ENCODE data around the gene HRAS. TPM values are rescaled to one million over a fixed set of nuclear protein-coding genes. Genes with fewer than 3 reads are reported as not detected.
A peak's percentile ranks its signal among the peaks of the same experiment; 100 is the strongest.
"Not testable (repeated sequence)": the region's sequence is repeated elsewhere in the genome, so short reads cannot be mapped to it uniquely, and the experiment has no call there.

HRAS gene
- total RNA-seq, 4 donors from 2014 or later: 41.1 to 68.0 (median 53.8) TPM

- peak; percentile 46 for ATAC-seq
- 0% methylated on average over 6 of the region's 81 CpGs; no CpG with 5 or more reads in 1 of the 2 donors for WGBS, 2 donors (ENCODE audit: low coverage in 1 of 2)
- TF ChIP-seq EP300 (IDR thresholded peaks at IDR 0.05) (no peak), POLR2AphosphoS5 (IDR thresholded peaks at IDR 0.05) (no peak), POLR2A (IDR thresholded peaks at IDR 0.05) (peak; percentile 22 to 35), CTCF (IDR thresholded peaks at IDR 0.05) (peak in 1 of 4 experiments; percentile 28)
- Histone ChIP-seq H3K4me3 (peak overlapping the region; percentile 39 to 88), H3K9me3 (no peaks in the 10 kb centered on the region), H3K4me1 (peaks cover 0 to 54% (median 44%) of the 10 kb centered on the region in 3 donors), H3K27me3 (no peaks in the 10 kb centered on the region), H3K36me3 (no peaks in the 10 kb centered on the region), H3K27ac (peak overlapping the region in 3 of 4 donors; percentile 83 to 87 (median 85))
These were observed 40.1 kb upstream of the HRAS start for GRCh38 chr11:575313-575995.

- no peaks in the 10 kb centered on the region for H3K27me3 ChIP-seq
- TF ChIP-seq EP300 (IDR thresholded peaks at IDR 0.05) (no peak), CTCF (IDR thresholded peaks at IDR 0.05) (no peak), POLR2A (IDR thresholded peaks at IDR 0.05) (no peak)
- H3K36me3 ChIP-seq: no peaks in the 10 kb centered on the region
- H3K4me3 ChIP-seq: peak overlapping the region; percentile 39 to 88
- ATAC-seq: no peak
- peak overlapping the region in 3 of 4 donors; percentile 83 to 87 (median 85) for H3K27ac ChIP-seq
- 34% methylated on average over 18 of the region's 25 CpGs; no CpG with 5 or more reads in 1 of the 2 donors for WGBS, 2 donors (ENCODE audit: low coverage in 1 of 2)
- H3K9me3 ChIP-seq: no peaks in the 10 kb centered on the region
- peaks cover 0 to 47% (median 38%) of the 10 kb centered on the region in 3 donors for H3K4me1 ChIP-seq
These were observed 39.4 kb upstream of the HRAS start for GRCh38 chr11:574632-575312.

- H3K36me3 ChIP-seq, H3K9me3 ChIP-seq, H3K27me3 ChIP-seq, ATAC-seq: not testable (repeated sequence)
- peak overlapping the region in 1 of 2 donors; percentile 88 for H3K4me3 ChIP-seq
- WGBS, 2 donors (ENCODE audit: low coverage in 1 of 2): 55 to 62% methylated on average over 10 to 12 of the region's 14 CpGs
- H3K4me1 ChIP-seq: peaks cover 0 to 47% (median 35%) of the 10 kb centered on the region in 3 donors
- peak overlapping the region in 2 of 4 donors; percentile 44 to 64 for H3K27ac ChIP-seq
These were observed 38.7 kb upstream of the HRAS start for GRCh38 chr11:574031-574570.

- peaks cover 0 to 42% (median 28%) of the 10 kb centered on the region in 3 donors for H3K4me1 ChIP-seq
- 90 to 100% methylated on average over 2 to 4 of the region's 16 CpGs for WGBS, 2 donors (ENCODE audit: low coverage in 1 of 2)
- ATAC-seq: no peak
- peak overlapping the region in 1 of 4 donors; percentile 71 for H3K27ac ChIP-seq
- H3K9me3 ChIP-seq: no peaks in the 10 kb centered on the region
- H3K36me3 ChIP-seq: no peaks in the 10 kb centered on the region
- no peak overlapping the region for H3K4me3 ChIP-seq
- no peaks in the 10 kb centered on the region for H3K27me3 ChIP-seq
- TF ChIP-seq POLR2A (IDR thresholded peaks at IDR 0.05) (no peak), CTCF (IDR thresholded peaks at IDR 0.05) (no peak)
These were observed 37.9 kb upstream of the HRAS start for GRCh38 chr11:573146-573759.

- Histone ChIP-seq H3K36me3 (no peaks in the 10 kb centered on the region), H3K4me3 (no peak overlapping the region), H3K4me1 (peaks cover 0 to 41% (median 21%) of the 10 kb centered on the region in 3 donors), H3K27ac (no peak overlapping the region), H3K9me3 (no peaks in the 10 kb centered on the region), H3K27me3 (no peaks in the 10 kb centered on the region)
- no peak for TF ChIP-seq POLR2AphosphoS5 (IDR thresholded peaks at IDR 0.05)
- TF ChIP-seq EP300 (IDR thresholded peaks at IDR 0.05): no peak
- TF ChIP-seq POLR2A (IDR thresholded peaks at IDR 0.05): no peak
- no peak for TF ChIP-seq CTCF (IDR thresholded peaks at IDR 0.05)
- no peak for ATAC-seq
- 0 to 56% methylated on average over 2 to 5 of the region's 8 CpGs for WGBS, 2 donors (ENCODE audit: low coverage in 1 of 2)
These were observed 36.4 kb upstream of the HRAS start for GRCh38 chr11:571802-572185.

Data from gastroesophageal sphincter (tissue), 4 donors.